Mesenteric fat pad (tissue), 1 donor: ENCODE data around the gene AVPR1B. TPM values are rescaled to one million over a fixed set of nuclear protein-coding genes. Genes with fewer than 3 reads are reported as not detected.

ENCODE experiments used
- DNase-seq: peaks from one replicate; pipeline ENCODE4 v3.0.0-alpha.2; 2020; ENCODE audit warnings: low spot score
- total RNA-seq: library from RNA; stranded (reverse); fragmentation: NEBNext Ultra II Directional; extraction: Animal tissue kit (Norgen Biotek cat#: 25700); gene quantifications from one replicate; pipeline ENCODE4 v1.2.1, GENCODE V29; 2021
- donor health status: DM: yes; HTN: yes; CAD: no.

AVPR1B gene
- total RNA-seq, 1 donor from 2014 or later: not detected

GRCh38 chr1:206112600-206113301, 4.4 kb downstream of the AVPR1B start:
- no peak for DNase-seq

- no peak for DNase-seq
Measured at GRCh38 chr1:206111271-206111927, 5.8 kb downstream of the AVPR1B start.

- no peak for DNase-seq
Measured at GRCh38 chr1:206110820-206111219, 6.4 kb downstream of the AVPR1B start.

GRCh38 chr1:206110161-206110560, 7.0 kb downstream of the AVPR1B start:
- no peak for DNase-seq

GRCh38 chr1:206109718-206110117, 7.5 kb downstream of the AVPR1B start:
- DNase-seq: no peak

- no peak for DNase-seq
Measured at GRCh38 chr1:206108635-206109034, 8.6 kb downstream of the AVPR1B start.

- DNase-seq: no peak
Measured at GRCh38 chr1:206107168-206107544, 10.0 kb downstream of the AVPR1B start.

GRCh38 chr1:206106328-206107167, 10.6 kb downstream of the AVPR1B start:
- no peak for DNase-seq

GRCh38 chr1:206105464-206105995, 11.7 kb downstream of the AVPR1B start:
- DNase-seq: no peak

GRCh38 chr1:206103979-206104378, 13.2 kb downstream of the AVPR1B start:
- DNase-seq: no peak

GRCh38 chr1:206102292-206102936, 14.8 kb downstream of the AVPR1B start:
- DNase-seq: no peak

- DNase-seq: no peak
Measured at GRCh38 chr1:206101351-206102045, 15.7 kb downstream of the AVPR1B start.

GRCh38 chr1:206100226-206100815, 16.9 kb downstream of the AVPR1B start:
- no peak for DNase-seq

GRCh38 chr1:206098242-206098919, 18.8 kb downstream of the AVPR1B start:
- no peak for DNase-seq

GRCh38 chr1:206097381-206097780, 19.8 kb downstream of the AVPR1B start:
- DNase-seq: no peak

- DNase-seq: no peak
Measured at GRCh38 chr1:206094024-206094423, 23.2 kb downstream of the AVPR1B start.

- DNase-seq: no peak
Measured at GRCh38 chr1:206089341-206089740, 27.8 kb downstream of the AVPR1B start.

GRCh38 chr1:206087091-206087490, 30.1 kb downstream of the AVPR1B start:
- no peak for DNase-seq

GRCh38 chr1:206083750-206084149, 33.4 kb downstream of the AVPR1B start:
- DNase-seq: no peak
